NCI-H1048 (cell line): ENCODE results near the gene SYT5.
"Not testable (repeated sequence)": the region's sequence is repeated elsewhere in the genome, so short reads cannot be mapped to it uniquely, and the experiment has no call there.

Experiments used
- DNase-seq: peaks from one replicate; lab custom pipeline; 2025; lab: John Stamatoyannopoulos, UW

SYT5 gene

GRCh38 chr19:55179606-55180484 lies at the start of gene SYT5:
SYT5 (minus strand) TSS chr19:55180289; CDS start chr19:55179041, 1,248 bp downstream.
- DNase-seq, result no peak

- no peak for DNase-seq
Measured at GRCh38 chr19:55229789-55230182, 49.7 kb upstream of the SYT5 start.

- no peak for DNase-seq
Measured at GRCh38 chr19:55229145-55229788, 49.2 kb upstream of the SYT5 start.

- no peak for DNase-seq
Measured at GRCh38 chr19:55228403-55229031, 48.4 kb upstream of the SYT5 start, which contains the start of gene TMEM86B. TMEM86B (minus strand) TSS chr19:55228763; CDS start chr19:55228741, 22 bp downstream.

- no peak for DNase-seq
Measured at GRCh38 chr19:55228015-55228391, 47.9 kb upstream of the SYT5 start.

- DNase-seq, result no peak
Measured at GRCh38 chr19:55227241-55228014, 47.3 kb upstream of the SYT5 start.

- no peak for DNase-seq
Measured at GRCh38 chr19:55226788-55227187, 46.7 kb upstream of the SYT5 start.

GRCh38 chr19:55226273-55226672 lies 46.2 kb upstream of the SYT5 start:
- DNase-seq, result no peak

- DNase-seq, result no peak
Measured at GRCh38 chr19:55225415-55225958, 45.4 kb upstream of the SYT5 start.

- not testable (repeated sequence) for DNase-seq
Measured at GRCh38 chr19:55224679-55225414, 44.8 kb upstream of the SYT5 start.

- DNase-seq, result no peak
Measured at GRCh38 chr19:55224038-55224665, 44.1 kb upstream of the SYT5 start.

GRCh38 chr19:55223291-55224037 lies 43.4 kb upstream of the SYT5 start:
- no peak for DNase-seq

- DNase-seq, result no peak
Measured at GRCh38 chr19:55220525-55220924, 40.4 kb upstream of the SYT5 start.

- peak; percentile 66 for DNase-seq
Measured at GRCh38 chr19:55216461-55217198, 36.5 kb upstream of the SYT5 start.

GRCh38 chr19:55213547-55213946 lies 33.5 kb upstream of the SYT5 start:
- no peak for DNase-seq

- DNase-seq, result peak; percentile 21
Measured at GRCh38 chr19:55212447-55212846, 32.4 kb upstream of the SYT5 start.

GRCh38 chr19:55209693-55210472 lies 29.8 kb upstream of the SYT5 start:
- no peak for DNase-seq
